ENCODE results near the gene TNK2.
A peak's percentile ranks its signal among the peaks of the same experiment; 100 is the strongest.
"Not testable (repeated sequence)": the region's sequence is repeated elsewhere in the genome, so short reads cannot be mapped to it uniquely, and the experiment has no call there.

The TNK2 gene

DNA sequence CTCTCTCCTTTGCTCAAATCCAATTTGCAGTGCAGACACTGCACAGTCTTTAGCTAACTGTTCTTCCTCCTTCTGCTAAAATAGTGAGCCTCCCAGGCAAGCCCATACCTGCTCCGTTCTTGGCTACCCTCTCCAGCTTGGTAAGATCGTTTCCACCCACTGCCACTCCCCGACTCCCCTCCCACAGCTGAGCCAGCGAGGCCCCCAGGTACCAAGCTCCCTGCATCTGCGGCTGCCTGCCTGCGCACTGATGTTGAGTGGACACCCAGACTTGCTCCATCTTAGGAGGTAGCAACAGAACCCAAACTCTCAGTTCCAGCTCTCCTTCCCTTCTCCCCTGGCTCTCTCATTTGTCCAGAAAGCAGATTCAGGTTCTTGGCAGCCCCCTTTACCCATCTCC lies 7.9 kb upstream of the TNK2 start:
- no peak for DNase-seq

DNA sequence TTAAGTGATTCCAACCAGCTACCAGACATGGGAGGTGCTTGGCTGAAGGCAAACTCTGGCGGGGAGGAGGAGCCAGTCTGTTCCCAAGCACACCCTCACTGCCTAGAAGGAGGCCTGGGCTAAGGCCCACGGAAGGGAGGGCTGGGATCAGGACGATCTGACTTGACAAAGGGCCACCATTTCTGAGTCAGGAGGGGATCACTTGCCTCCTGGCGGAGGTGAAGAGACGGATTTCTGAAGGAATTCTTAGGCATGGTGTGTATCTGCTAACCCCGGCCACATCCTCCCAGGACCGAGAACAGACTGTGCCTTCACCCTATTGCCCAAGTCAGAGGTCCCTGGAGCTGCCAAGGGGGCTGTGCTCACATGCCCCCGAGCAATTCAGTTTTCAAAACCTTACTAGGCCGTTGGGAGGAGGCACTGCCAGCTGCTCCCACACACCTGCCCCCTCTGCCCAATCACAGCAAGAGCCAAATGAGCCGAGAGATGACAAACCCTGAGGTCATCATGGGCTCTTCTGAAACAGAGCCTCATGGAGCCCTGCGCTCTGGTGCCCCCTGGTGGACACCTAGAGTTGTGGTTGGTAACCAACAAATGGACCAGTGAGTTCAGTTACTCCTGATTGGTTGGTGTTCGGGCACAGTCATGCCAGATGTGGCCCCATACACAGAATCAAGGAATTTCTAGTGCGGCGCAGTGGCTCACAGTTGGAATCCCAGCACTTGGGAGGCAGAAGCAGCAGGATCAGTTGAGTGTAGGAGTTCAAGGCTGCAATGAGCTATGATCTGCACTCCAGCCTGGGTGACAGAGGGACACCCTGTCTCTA lies 6.5 kb upstream of the TNK2 start:
- DNase-seq: peak; percentile 91

DNA sequence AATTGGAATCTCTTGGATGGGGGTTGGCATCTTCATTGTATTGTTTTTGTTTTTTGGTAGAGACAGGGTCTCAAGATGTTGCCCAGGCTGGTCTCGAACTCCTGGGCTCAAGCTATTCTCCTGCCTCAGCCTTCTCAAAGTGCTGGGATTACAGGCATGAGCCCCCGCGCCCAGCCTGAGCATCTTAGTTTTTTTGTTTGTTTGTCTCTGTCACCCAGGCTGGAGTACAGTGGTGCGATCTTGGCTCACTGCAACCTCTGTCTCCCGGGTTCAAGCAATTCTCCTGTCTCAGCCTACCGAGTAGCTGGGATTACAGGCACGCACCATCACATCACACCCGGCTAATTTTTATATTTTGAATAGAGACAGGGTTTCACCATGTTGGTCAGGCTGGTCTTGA lies 5.8 kb upstream of the TNK2 start:
- DNase-seq: not testable (repeated sequence)

DNA sequence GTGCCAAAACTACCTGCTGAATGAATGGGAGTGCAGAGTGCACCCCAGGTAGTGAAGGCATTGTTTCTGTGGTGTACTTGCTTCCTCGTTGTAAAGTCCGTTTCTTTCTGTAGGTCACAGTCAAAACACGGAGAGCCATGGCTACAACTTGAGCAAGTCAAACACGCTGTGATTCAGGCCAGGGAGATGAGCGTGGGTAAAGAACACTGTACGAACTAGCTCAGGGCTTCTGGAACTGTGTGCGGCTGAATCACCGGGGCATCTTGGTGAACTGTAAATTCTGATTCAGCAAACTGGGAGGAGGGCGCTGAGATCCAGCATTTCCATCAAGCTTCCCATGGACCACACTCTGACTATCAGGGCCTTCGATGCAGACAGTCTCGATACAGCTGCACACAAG lies 5.0 kb upstream of the TNK2 start:
- no peak for DNase-seq

DNA sequence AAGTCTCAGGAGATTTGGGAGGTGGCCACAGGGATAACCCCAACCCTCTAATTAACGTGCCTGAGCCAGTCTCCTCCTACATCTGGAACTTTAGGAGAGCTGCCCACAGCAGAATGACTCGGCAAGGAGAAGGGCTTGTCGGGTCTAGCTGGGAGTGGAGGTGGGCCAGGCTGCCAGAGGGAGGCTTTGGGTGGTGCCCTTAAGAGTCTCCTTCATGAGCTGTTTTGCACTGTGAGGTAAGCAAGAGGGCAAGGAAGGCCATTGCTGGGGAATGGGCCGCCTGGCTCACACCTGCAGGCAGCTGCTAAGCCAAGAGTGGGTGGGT lies 3.6 kb upstream of the TNK2 start:
- no peak for DNase-seq

DNA sequence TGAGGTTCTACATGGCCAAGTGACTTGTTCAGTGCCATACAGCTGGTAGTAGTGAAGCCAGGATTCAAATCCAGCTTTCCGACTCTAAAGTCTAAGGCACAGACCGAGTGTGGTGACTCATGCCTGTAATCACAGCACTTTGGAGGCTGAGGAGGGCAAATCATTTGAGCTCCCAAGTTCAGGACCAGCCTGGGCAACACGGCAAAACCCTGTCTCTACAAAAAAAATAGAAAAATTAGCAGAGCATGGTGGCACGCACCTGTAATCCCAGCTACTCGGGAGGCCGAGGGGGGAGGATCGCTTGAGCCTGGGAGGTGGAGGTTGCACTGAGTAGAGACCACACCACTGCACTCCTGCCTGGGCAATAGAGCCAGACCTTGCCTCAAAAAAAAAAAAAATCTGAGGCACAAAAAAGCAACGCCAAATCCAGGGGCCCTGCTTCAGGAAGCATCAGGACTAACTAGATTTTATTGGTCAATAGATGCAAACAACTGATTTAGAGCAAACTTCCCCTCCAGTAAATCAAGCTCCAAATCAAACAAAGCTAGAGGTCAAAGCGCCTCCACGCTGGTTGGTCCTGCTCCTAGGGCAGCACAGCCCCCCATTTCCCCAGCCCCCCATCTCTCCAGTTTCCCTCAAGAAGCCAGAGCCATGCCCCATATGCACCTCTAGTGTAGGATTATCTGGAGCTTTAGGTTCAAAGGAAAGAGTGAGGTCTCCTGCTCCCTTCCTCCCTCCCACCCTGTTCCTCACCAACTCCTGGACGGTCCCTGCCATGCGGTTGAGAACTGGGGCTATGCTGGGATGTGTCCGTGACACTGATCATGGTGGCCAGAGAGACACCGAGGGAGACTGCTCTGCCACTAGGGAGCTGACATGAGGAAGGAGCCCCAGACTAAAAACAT lies 2.9 kb upstream of the TNK2 start:
- DNase-seq: no peak

DNA sequence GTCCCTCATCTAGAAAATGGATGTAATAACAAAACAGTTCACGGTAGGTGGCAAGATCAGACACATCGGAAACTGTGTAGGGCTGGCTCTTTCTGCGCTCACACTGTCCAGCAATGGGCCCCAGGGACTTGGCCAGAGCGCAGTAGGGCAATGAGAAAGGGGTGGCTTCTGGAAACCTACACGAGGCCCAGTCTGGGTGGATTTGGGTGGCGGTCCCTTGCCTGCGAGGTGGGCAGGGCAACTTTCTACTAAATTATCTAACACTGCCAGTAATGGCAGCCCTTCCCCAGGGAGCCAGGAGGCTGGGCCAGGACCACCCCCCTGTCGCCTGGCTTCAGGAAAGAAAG lies 2.1 kb upstream of the TNK2 start:
- DNase-seq: no peak

DNA sequence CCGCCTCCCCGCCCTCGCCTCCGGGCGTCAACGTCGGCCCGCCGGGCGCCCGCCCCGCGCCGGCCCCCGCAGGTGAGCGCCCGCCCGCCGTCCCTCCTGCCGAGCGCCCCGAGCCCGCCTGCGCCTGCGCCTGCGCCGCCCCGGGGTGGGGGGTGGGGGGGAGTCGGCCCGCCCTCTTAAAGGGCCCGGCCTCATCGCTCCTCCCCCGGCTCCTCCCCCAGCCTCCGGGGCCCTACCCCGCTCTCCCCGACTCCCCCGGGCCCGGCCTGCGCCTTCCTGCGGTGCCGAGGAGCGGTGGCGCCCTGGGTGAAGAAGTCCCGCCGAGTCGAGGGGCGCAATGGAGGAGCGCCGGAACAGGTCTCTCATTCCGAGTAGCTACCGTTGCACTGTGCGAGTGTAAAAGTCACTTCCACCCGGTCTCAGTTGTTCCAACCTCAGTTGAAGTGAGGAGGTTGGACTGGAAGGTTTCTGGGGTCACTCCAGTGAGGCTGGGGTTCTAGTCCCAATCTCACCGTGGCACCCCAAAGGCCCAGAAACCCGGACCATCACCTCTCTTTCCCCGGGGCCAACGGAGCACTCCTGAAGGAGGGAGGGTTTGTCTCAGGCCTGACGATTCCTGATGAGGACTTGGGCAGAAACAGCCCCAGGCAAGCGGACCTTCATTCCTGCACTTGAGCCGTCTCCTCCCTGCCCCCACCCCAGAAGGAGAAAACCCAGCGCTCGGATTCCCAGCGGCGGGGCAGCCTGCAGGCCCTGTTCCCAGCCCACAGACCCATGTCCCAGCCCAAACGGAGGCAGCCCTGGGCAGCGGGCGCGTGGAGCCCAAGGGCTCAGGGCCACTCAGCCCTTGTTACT lies 1.5 kb upstream of the TNK2 start:
- DNase-seq: peak; percentile 87

DNA sequence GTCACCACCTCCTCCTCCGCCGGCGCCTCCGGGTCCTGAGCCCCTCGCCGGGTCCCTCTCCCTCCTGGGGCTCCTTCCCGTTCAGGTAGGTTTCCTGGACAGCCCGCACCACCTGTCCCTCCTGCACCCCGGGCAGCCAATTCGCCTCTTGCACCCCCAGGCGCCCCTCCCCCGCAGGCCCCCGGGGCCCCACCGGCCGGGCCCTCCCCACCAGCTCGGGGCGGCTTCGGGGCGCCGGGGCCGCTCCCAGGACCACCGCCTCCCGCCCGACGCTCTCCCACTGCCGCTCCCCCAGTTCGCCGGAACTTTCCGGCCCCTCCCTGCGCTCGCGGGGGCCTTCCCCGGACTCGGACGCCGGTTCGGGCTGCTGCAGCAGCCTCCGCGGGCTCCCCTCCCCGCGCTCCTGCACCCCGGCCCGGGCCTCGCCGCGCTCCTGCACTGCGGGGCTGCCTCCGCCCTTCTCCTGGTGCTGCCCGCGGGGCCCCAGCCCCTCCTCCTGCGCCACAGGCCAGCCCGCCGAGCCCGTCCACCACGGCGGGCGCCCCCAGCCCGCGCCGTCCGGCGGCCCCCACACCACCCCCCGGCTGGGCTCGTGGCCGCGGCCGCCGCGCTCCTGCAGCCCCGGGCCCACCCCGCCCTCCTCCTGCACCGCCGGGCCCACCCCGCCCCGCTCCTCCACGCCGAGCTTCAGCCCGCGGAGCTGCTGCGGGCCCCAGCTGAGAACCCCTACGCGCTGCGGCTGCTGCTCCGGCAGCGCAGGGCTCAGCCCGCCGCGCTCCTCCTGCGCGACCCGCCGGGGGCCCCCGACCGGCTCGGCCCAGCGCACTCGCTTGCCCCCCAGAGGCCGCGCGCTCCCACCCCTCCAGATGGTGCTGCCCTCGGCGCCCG lies 587 bp upstream of the TNK2 start:
- DNase-seq: peak; percentile 21

DNA sequence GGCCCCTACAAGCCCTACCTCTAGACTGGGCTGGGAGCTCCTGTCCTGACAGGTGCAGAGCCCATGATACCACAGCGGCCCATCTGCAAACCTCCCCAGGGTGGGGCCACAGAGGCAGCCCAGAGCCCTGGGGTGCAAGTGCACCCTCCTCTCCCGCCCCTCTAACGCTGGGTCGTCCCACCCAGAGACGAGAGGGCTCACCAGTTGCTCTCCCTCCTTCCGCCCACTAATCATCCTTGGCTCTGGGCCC lies 742 bp downstream of the TNK2 start:
- DNase-seq: peak; percentile 55

DNA sequence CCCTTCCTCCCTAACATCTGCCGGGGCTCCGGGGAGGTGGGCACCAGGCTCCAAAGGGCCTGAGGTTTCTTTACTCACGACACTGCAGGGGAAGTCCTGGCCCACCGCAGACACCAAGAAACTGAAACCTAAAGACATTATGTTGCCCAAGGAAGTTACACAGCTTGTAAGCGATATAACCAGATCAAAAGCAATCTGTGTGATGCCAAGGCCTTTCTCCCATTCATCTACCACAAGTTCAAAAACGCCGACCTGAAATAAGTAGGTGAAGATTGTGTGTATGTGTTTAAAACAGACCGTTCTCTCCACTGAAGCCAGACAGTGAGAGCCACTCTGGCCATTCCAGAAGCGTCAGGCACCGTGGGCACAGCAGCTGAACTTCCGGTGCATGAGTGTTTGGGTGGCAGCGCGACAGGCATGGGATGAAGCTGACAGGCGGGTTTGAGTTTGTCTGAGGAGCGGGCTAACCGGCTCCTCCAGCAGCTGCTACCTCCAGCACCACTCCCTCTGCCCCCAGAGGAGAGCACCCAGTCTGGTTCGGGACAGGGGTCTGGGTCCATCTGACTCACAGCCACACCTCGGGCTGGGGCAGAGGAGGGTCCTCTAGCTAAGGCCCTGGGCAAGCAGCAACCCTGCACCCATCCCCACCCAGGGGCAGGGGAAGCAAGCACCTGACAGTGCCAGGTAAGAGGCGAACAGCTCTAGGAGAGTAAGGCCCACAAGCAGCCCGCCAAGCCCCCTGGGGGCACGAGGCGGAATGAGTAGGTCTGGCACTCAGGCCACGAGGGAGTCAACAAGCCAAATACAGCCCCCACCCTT lies 1.3 kb downstream of the TNK2 start:
- DNase-seq: peak; percentile 73

DNA sequence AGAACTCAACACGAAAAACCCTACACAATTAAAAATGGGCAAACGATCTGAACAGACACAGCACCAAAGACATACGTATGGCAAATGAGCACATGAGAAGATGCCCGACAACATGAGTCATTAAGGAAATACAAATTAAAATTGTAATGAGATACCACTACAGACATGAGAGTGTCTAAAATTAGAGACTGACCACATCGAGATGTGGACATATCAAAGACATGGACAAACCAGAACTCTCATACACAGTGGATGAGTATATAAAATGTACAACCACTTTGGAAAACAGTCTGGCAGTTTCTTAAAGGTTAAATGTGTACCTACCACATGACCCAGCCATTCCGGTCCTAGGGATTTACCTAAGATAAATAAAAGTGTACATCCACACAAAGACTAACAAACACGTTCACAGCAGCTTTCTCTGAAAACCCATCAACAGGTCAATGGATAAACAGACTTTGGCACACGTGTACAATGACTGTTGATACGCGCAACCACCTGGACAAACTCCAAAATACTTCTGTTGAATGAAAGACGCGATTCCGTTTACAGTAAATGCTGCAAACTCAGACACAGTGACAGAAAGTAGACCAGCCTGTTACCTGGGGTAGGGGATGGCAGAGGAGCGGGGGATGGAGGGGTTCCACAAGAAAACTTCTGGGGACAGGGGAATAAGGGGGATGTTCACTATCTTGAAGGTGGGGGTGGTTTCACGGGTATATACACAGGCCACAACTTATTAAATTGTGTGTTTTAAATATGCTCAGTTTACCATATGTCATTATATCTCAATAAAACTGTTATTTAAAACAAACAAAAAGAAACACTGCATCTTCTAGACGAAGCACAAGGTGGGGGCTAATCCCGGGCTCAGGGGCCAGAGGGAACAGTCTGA lies 2.1 kb downstream of the TNK2 start:
- no peak for DNase-seq

DNA sequence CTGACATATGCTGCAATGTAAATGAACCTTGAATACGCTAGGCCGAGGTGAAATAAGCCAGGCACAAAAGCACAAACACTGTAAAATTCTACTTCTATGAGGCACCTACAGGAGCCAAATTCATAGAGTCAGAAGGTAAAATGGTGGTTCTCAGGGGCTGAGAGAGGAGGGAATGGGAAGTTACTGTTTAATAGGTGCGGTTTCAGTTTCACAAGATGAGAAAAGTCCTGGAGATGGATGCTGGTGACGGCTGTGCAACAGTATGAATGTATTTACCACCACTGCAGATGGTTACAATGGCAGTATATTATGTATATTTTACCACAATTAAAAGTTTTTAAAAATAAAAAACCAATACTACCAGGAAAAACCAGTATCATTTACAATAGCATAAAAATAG lies 4.0 kb downstream of the TNK2 start:
- DNase-seq: no peak

DNA sequence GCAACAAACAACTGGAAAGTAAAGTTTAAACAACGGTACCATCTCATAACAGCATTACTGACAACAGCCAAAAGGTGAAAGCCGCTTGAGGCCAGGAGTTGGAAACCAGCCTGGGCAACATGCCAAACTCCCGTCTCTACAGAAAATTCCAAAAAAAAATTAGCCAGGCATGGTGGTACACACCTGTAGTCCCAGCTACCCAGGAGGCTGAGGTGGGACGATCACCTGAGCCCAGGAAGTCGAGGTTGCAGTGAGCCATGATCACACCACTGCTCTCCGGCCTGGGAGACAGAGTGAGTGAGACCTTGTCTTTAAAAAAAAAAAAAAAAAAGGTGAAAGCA lies 4.4 kb downstream of the TNK2 start:
- DNase-seq: no peak

DNA sequence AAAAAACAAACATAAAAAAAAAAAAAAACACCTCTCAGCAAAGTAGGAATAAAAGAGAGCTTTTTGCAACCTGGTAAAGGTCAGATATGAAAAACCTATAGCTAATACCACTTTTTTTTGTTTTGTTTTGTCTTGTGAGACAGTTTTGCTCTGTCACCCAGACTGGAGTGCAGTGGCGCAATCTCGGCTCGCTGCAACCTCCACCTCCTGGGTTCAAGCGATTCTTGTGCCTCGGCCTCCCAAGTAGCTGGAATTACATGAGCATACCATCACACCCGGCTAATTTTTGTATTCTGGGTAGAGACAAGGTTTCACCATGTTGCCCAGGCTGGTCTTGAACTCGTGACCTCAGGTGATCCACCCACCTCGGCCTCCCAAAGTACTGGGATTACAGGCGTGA lies 5.7 kb downstream of the TNK2 start:
- not testable (repeated sequence) for DNase-seq

DNA sequence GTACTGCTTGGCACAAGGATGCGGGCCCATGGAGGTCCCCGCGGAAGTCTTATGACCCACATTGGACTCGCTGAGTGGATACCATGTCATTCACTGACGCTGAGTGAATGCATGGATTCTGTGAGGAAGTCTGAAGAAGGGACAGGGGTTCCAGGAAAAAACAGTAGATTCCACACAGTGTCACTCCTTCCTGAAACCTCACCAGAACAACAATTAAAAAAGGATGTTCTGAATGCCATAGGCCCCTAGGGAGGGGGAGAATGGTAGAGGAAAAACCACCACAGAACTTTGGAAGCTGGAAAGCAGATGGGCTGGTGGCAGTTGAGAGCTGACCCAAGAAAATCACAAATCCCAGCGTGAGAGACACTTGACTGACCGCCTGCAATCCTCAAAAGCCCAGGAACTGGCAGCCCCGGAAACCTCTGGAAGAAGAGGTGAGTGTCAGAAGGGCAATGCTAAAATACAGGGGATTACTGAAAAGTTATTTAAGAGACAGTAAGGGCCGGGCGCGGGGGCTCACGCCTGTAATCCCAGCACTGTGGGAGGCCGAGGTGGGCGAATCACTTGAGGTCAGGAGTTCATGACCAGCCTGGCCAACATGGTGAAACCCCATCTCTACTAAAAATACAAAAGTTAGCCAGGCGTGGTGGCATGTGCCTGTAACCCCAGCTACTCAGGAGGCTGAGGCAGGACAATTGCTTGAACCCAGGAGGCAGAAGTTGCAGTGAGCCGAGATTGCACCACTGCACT lies 6.3 kb downstream of the TNK2 start:
- not testable (repeated sequence) for DNase-seq

DNA sequence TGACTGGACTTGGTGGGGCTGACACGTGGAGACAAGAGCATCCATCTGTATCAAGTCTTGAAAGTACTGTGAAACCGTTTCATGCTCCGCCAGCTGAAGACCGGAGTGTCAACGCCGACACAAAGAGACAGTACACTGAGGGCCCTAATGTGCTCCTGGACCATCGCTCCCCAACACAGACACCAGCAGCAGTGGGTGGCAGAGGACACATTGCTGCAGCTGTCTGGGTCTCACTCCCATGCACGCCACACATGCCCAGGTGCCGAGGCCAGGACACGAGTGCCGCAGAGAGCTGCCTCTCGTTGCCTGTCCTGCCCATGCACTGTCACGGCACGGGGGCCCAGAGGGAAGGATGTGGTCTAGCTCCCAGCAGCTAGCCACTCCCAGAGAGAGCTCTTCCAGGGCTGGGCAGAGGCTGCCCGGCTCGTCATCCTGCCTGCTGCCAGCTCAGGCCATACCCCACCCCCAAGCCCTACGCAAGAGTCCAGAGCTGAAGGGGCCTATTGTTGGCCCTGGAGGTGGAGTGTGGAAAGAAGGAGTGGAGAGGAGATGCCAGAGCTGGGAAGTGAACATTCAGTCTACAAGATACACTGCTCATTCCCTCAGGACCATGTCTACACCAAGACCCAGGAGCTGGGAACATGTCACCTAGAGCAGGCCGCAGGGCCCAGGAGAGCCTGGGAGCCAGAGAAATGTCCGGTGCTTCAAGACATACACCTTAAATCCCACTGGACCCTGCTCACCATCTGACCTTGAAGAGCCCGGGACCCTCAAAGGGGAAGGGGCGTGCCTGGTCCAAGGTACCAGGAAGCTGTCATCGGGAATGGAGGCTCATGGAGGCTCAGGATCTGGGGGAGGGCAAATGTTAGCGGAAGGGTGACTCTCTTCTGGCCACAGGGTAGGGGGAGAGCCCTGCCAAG lies 7.7 kb downstream of the TNK2 start:
- DNase-seq: no peak

DNA sequence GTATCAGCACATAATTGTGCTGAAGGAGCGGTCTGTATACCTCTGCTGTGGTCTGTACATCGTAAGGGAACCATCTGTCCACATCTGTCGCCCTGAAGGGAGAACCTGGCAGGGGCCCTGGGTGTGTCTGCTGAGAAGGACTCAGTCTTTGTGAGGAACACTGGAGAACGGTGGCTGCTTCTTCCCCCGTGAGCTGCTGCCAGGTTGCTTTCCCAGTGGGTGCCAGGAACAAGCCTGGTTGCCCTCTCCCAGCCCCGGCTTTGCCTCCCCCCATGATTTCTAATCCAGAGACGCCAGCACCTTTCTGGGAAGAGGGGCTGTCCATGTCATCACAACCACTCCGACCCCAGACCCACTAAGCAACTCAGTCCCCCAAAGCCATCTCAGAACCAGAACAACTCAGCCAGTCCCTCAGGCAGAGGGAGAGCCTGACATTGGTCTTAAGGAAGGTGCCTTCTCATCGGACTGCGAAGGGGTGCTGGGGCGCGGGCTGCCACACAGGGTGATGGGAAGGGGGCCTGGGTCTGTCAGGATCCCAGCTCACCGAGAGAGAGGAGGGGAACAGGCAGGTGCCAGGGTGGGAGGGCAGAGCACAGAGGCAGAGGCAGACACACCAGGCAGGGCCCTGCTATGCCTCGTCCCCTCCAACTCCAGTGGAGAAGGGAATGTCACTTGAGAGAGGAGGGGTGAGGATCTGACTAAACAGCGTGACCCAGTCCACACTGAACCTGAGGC lies 8.5 kb downstream of the TNK2 start:
- DNase-seq: no peak

Measured in activated CD4-positive, alpha-beta T cell treated with anti-CD3 and anti-CD28 coated beads for 1 hour (primary cell).